VCaP (cell line): ENCODE results near the gene TDRD9.

Experiments used
- H3K27ac ChIP-seq: fragments of 450-650 bp; 2 replicates; pipeline ENCODE4 v1.5.1; 2017
- TF ChIP-seq, protein P1 (sequence below): fragments of 450-650 bp; conservative IDR thresholded peaks from 2 replicates; pipeline ENCODE4 v1.5.1; 2017; ENCODE audit warnings: mild to moderate bottlenecking, moderate library complexity

TDRD9 gene

DNA sequence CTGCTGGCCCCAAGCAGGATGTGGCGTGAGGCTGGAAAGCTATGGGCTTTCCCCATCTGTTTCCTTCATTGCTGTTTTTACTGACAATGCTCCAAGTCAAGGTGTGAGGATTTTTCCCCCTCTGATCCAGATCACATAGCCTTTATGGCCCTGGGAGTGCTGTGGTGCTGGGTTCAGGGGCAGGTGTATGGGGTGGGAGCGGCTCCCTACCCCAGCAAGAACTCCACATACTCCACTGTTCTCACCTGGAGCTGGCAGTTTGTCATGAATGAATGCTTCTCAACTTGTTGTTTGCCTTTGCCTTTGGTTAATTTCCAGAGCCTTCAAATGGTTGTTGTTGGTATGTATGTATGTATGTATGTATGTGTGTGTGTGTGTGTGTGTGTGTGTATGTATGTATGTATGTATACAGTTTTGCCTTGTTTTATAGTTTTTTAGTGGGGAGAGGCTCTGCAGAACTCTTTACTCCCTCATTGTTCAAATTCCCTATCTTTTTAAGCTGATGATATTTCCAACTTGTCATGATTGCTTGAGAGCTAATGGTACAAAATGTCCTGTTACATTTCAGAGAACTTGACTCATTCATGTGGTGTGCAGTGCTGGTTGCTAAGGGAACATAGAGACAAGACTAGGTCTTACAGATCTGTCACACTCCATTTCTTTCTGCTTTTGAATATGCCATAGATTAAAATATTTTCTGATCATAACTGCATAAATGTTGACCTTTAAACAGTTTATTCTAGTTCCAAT, 120.7 kb downstream of the TDRD9 start:
- no peak overlapping the region for H3K27ac ChIP-seq
- TF ChIP-seq, protein P1, sequence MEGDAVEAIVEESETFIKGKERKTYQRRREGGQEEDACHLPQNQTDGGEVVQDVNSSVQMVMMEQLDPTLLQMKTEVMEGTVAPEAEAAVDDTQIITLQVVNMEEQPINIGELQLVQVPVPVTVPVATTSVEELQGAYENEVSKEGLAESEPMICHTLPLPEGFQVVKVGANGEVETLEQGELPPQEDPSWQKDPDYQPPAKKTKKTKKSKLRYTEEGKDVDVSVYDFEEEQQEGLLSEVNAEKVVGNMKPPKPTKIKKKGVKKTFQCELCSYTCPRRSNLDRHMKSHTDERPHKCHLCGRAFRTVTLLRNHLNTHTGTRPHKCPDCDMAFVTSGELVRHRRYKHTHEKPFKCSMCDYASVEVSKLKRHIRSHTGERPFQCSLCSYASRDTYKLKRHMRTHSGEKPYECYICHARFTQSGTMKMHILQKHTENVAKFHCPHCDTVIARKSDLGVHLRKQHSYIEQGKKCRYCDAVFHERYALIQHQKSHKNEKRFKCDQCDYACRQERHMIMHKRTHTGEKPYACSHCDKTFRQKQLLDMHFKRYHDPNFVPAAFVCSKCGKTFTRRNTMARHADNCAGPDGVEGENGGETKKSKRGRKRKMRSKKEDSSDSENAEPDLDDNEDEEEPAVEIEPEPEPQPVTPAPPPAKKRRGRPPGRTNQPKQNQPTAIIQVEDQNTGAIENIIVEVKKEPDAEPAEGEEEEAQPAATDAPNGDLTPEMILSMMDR, result no peak

DNA sequence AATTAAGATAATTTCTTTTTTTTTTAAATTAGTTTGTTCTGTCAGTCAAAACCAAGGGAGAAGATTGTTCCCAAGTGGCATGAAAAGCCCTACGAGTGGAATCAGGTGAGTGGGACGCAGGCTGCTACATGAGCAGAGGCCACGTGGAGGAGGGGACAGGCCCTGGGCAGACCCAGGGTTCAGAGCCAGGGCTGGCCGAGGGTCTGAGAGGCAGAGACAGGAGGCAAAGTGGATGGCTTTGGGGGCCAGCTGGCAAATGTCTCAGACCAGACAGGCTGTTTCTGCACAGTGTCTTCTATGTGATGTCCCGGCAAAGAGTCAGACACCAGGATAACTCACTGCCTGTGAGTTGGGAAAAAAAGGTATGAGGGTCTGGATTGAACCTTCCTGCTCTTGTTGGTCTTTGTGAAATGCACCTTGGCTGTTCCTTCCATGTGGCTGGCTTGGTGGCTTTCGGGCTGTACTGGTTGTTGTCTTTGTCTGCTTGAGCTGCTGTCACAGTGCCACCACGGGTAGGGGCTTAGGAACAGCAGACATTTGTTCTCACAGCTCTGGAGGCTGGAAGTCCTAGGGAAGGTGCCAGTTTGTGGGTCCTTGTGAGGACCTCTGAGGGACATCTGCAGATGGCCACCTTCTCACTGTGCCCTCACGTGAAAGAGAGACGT, 121.5 kb downstream of the TDRD9 start:
- TF ChIP-seq, protein P1, result no peak

DNA sequence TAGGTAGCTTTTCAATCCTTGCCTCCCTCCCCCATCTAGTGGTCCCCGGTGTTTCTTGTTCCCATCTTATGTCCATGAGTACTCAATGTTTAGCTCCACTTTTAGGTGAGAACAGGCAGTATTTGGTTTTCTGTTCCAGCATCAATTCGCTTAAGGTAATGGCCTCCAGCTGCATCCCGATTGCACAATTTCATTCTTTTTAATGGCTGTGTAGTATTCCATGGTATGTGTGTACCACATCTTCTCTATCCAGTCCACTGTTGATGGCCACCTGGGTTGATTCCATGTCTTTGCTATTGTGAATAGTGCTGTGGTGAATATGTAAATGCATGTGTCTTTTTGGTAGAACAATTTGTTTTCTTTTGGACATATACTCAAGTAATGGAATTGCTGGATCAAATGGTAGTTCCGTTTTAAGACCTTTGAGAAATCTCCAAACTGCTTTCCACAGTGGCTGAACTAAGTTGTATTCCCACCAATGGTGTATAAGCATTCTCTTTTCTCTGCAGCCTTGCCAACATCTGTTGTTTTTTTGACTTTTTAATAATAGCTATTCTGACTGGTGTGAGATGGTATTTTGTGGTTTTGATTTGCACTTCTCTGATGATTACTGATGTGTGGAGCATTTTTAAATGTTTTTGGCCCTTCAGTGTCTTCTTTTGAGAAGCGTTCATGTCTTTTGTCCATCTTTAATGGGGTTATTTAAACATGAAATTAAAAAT, 123.0 kb downstream of the TDRD9 start:
- H3K27ac ChIP-seq, result no peak overlapping the region
- TF ChIP-seq, protein P1, result no peak

More for the DNA sequence above, 121.5 kb downstream of the TDRD9 start:
- H3K27ac ChIP-seq, result no peak overlapping the region

DNA sequence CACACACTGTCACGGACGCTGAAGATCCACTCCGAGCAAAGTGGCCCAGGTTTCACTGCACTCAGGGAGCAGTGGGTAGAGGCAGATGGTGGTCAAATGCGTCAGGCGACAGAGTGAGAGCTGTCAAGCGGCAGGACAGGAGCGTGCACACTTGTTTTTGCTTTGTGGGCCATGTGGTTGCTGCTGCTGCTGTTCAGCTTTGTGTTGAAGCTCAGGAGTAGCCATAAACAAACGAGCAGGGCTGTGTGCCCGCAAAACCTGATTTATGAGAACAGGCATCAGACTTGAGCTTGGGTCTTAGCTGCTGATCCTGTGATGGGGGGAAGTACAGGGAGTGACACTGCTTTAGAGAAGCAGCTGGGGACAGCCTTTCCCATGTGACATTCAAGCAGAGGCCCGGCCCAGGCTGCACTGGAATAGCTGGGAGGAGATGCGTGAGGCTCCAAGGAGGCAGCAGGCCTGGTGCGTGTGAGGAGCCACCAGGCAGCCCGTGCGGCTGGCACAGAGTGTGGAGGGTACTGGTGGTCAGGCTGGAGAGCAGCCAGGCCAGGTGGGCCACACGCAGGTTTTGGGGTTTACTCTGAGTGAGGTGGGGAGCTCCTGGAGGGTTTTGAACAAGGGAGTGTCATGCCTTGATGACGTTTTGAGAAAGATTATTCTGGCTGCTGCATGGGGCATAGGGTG, 126.1 kb downstream of the TDRD9 start:
- peak overlapping the region; percentile 47 for H3K27ac ChIP-seq
- TF ChIP-seq, protein P1, result no peak

DNA sequence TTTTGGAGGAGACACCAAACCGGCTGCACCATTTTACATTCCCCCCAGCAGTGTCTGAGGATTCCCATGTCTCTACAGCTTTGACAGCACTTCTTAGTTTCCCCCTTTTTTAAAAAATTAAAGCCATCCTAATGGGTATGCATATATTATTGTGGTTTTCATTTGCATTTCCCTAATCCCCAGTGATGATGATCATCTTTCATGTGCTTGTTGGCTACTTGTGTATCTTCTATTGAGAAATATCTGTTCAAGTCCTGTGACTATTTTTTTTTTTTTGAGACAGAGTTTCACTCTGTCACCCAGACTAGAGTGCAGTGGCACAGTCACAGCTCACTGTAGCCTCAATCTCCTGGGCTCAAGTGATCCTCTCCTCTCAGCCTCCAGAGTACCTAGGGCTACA, 134.0 kb downstream of the TDRD9 start:
- TF ChIP-seq, protein P1, result no peak
- H3K27ac ChIP-seq, result no peak overlapping the region

DNA sequence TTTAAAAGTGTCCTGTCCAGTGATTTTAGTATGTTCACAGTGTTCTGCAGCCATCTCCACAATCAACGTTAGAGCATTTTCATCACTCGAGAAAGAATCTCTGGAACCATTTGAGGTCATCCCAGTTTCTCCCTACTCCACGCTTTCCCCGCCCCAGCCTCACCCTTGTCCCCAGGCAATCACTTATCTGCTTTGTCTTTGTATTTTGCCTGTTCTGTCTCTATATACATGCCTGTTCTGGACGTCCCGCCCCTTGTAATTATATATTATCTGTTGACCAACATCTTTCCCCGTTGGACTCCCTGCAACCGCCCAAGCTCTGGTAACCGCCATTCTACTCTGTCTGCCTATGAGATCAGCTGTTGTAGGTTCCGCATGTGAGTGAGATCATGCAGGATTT, 135.7 kb downstream of the TDRD9 start:
- H3K27ac ChIP-seq, result no peak overlapping the region
- TF ChIP-seq, protein P1, result no peak

DNA sequence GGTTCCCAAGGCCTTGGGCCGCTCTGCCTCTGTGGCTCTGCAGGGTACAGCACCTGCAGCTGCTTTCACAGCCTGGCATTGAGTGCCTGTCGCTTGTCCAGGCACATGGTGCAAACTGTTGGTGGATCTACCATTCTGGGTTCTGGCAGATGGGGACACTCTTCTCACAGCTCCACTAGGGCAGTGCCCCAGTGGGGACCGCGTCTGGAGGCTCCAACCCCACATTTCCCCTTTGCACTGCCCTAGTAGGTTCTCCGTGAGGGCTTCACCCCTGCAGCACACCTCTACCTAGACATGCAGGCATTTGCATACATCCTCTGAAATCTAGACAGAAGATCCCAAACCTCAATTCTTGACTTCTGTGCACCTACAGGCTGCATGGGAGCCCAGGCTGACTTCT, 138.0 kb downstream of the TDRD9 start:
- TF ChIP-seq, protein P1, result no peak
- H3K27ac ChIP-seq, result no peak overlapping the region
